Karpas-422 (cell line): ENCODE measurements around the gene ACVR1C. TPM values are rescaled to one million over a fixed set of nuclear protein-coding genes. Genes with fewer than 3 reads are reported as not detected.

ENCODE experiments used
- DNase-seq: peaks from one replicate; pipeline ENCODE4 v3.0.0-alpha.2; 2015
- H2AFZ ChIP-seq: fragments of 200-600 bp; sonication (generic); 2 replicates; pipeline ENCODE4 v1.6.1; 2014; ENCODE audit warnings: antibody characterized with exemption, low read length, mixed read lengths
- H3K27ac ChIP-seq: fragments of 200-600 bp; sonication (generic); 2 replicates; pipeline ENCODE4 v1.5.1; 2014; ENCODE audit warnings: mild to moderate bottlenecking, low read length, moderate library complexity
- H3K27me3 ChIP-seq: fragments of 200-600 bp; sonication (generic); 2 replicates; pipeline ENCODE4 v1.6.1; 2014; ENCODE audit warnings: low read length, mixed read lengths
- H3K36me3 ChIP-seq: fragments of 200-600 bp; sonication (generic); 2 replicates; pipeline ENCODE4 v1.6.1; 2014; ENCODE audit warnings: low read length, mixed read lengths; ENCODE audit not compliant: insufficient read depth
- H3K4me1 ChIP-seq: fragments of 200-600 bp; sonication (generic); 2 replicates; pipeline ENCODE4 v1.6.1; 2014; ENCODE audit warnings: mild to moderate bottlenecking, low read length, mixed read lengths
- H3K4me2 ChIP-seq: fragments of 200-600 bp; sonication (generic); 2 replicates; pipeline ENCODE4 v1.6.1; 2014; ENCODE audit warnings: low read length, low read depth, mild to moderate bottlenecking; ENCODE audit not compliant: poor library complexity, severe bottlenecking
- H3K4me3 ChIP-seq: fragments of 200-600 bp; sonication (generic); 2 replicates; pipeline ENCODE4 v1.5.1; 2014; ENCODE audit warnings: mild to moderate bottlenecking, antibody characterized with exemption, low read length, mixed read lengths
- H3K79me2 ChIP-seq: fragments of 200-600 bp; sonication (generic); 2 replicates; pipeline ENCODE4 v1.6.1; 2014; ENCODE audit warnings: mild to moderate bottlenecking, low read length, mixed read lengths
- H3K9ac ChIP-seq: fragments of 200-600 bp; sonication (generic); 2 replicates; pipeline ENCODE4 v1.6.0; 2014; ENCODE audit warnings: low read length
- H3K9me2 ChIP-seq: fragments of 200-600 bp; sonication (generic), shearing (Covaris generic); replicated peaks from 2 replicates; pipeline ENCODE4 v1.6.0; 2014; ENCODE audit warnings: mild to moderate bottlenecking, low read length, moderate library complexity; ENCODE audit not compliant: insufficient read depth
- H3K9me3 ChIP-seq: fragments of 300-700, 200-600 bp; sonication (generic); 2 replicates; pipeline ENCODE4 v1.6.1; 2014; ENCODE audit warnings: low read length, mixed read lengths
- H4K20me1 ChIP-seq: fragments of 200-600 bp; sonication (generic); 2 replicates; pipeline ENCODE4 v1.6.1; 2014; ENCODE audit warnings: mild to moderate bottlenecking, antibody characterized with exemption, low read length, low read depth; ENCODE audit not compliant: insufficient read depth
- total RNA-seq: library from RNA; depleted of rRNA; stranded (reverse); fragments of >200 nt; shearing (Covaris generic); gene quantifications from 2 replicates; pipeline ENCODE4 v1.2.3, GENCODE V29; 2014; ENCODE audit warnings: low replicate concordance

Gene ACVR1C
- total RNA-seq, 1 experiment from 2014 or later = not detected

GRCh38 chr2:157487747-157488146 is 140.9 kb downstream of the ACVR1C start:
- Histone ChIP-seq H3K4me3 (no peak overlapping the region), H3K9me2 (no peaks in the 10 kb centered on the region), H3K9ac (no peak overlapping the region), H3K4me2 (no peak overlapping the region), H4K20me1 (no peaks in the 10 kb centered on the region), H3K79me2 (no peaks in the 10 kb centered on the region), H3K4me1 (peaks cover 9% of the 10 kb centered on the region), H3K27ac (no peak overlapping the region), H3K27me3 (no peaks in the 10 kb centered on the region), H2AFZ (no peak overlapping the region), H3K36me3 (no peaks in the 10 kb centered on the region), H3K9me3 (no peaks in the 10 kb centered on the region)
- DNase-seq = no peak

GRCh38 chr2:157487271-157487610 is 141.4 kb downstream of the ACVR1C start:
- Histone ChIP-seq H3K9me2 (no peaks in the 10 kb centered on the region), H3K36me3 (no peaks in the 10 kb centered on the region), H3K27me3 (no peaks in the 10 kb centered on the region), H3K27ac (no peak overlapping the region), H3K4me3 (no peak overlapping the region), H3K9me3 (no peaks in the 10 kb centered on the region), H3K4me1 (peaks cover 9% of the 10 kb centered on the region), H2AFZ (no peak overlapping the region), H4K20me1 (no peaks in the 10 kb centered on the region), H3K9ac (no peak overlapping the region), H3K79me2 (no peaks in the 10 kb centered on the region), H3K4me2 (no peak overlapping the region)
- DNase-seq = no peak

- Histone ChIP-seq H3K9me2 (no peaks in the 10 kb centered on the region), H3K9me3 (no peaks in the 10 kb centered on the region), H3K79me2 (no peaks in the 10 kb centered on the region), H3K9ac (no peak overlapping the region), H3K27ac (no peak overlapping the region), H2AFZ (no peak overlapping the region), H3K4me1 (peaks cover 9% of the 10 kb centered on the region), H3K4me2 (no peak overlapping the region), H4K20me1 (no peaks in the 10 kb centered on the region), H3K36me3 (no peaks in the 10 kb centered on the region), H3K27me3 (no peaks in the 10 kb centered on the region), H3K4me3 (no peak overlapping the region)
- no peak for DNase-seq
Observed at GRCh38 chr2:157486596-157487270, 141.9 kb downstream of the ACVR1C start.

- no peaks in the 10 kb centered on the region for H4K20me1 ChIP-seq
- no peak overlapping the region for H3K4me3 ChIP-seq
- H3K79me2 ChIP-seq = no peaks in the 10 kb centered on the region
- no peak for DNase-seq
- H3K9me2 ChIP-seq = no peaks in the 10 kb centered on the region
- no peaks in the 10 kb centered on the region for H3K9me3 ChIP-seq
- no peak overlapping the region for H2AFZ ChIP-seq
- no peak overlapping the region for H3K4me2 ChIP-seq
- H3K27ac ChIP-seq = no peak overlapping the region
- H3K27me3 ChIP-seq = no peaks in the 10 kb centered on the region
- no peak overlapping the region for H3K9ac ChIP-seq
- peaks cover 14% of the 10 kb centered on the region for H3K4me1 ChIP-seq
- no peaks in the 10 kb centered on the region for H3K36me3 ChIP-seq
Observed at GRCh38 chr2:157480182-157480961, 148.3 kb downstream of the ACVR1C start.

- no peak for DNase-seq
- Histone ChIP-seq H3K4me3 (no peak overlapping the region), H3K27me3 (no peaks in the 10 kb centered on the region), H2AFZ (peak overlapping the region; percentile 63; the same call in 1 of the 2 replicates), H3K27ac (no peak overlapping the region), H4K20me1 (no peaks in the 10 kb centered on the region), H3K9ac (no peak overlapping the region), H3K36me3 (no peaks in the 10 kb centered on the region), H3K9me3 (no peaks in the 10 kb centered on the region), H3K79me2 (no peaks in the 10 kb centered on the region), H3K4me2 (no peak overlapping the region), H3K9me2 (no peaks in the 10 kb centered on the region), H3K4me1 (peaks cover 13% of the 10 kb centered on the region)
Observed at GRCh38 chr2:157479081-157480027, 149.3 kb downstream of the ACVR1C start.

GRCh38 chr2:157477919-157478318 is 150.7 kb downstream of the ACVR1C start:
- Histone ChIP-seq H3K9ac (no peak overlapping the region), H3K4me3 (no peak overlapping the region), H3K4me2 (no peak overlapping the region), H3K79me2 (no peaks in the 10 kb centered on the region), H4K20me1 (no peaks in the 10 kb centered on the region), H3K27me3 (no peaks in the 10 kb centered on the region), H3K27ac (no peak overlapping the region), H2AFZ (no peak overlapping the region), H3K9me3 (no peaks in the 10 kb centered on the region), H3K4me1 (peaks cover 26% of the 10 kb centered on the region), H3K9me2 (no peaks in the 10 kb centered on the region), H3K36me3 (no peaks in the 10 kb centered on the region)
- DNase-seq = no peak

- no peaks in the 10 kb centered on the region for H3K27me3 ChIP-seq
- no peaks in the 10 kb centered on the region for H3K9me2 ChIP-seq
- peaks cover 29% of the 10 kb centered on the region for H3K4me1 ChIP-seq
- no peaks in the 10 kb centered on the region for H3K9me3 ChIP-seq
- H3K79me2 ChIP-seq = no peaks in the 10 kb centered on the region
- no peak overlapping the region for H2AFZ ChIP-seq
- H4K20me1 ChIP-seq = no peaks in the 10 kb centered on the region
- no peak overlapping the region for H3K4me2 ChIP-seq
- no peak overlapping the region for H3K4me3 ChIP-seq
- H3K27ac ChIP-seq = no peak overlapping the region
- no peaks in the 10 kb centered on the region for H3K36me3 ChIP-seq
- H3K9ac ChIP-seq = no peak overlapping the region
- no peak for DNase-seq
Observed at GRCh38 chr2:157476953-157477709, 151.5 kb downstream of the ACVR1C start.
